NCI-H1092 (cell line): ENCODE results near the gene IDUA.

Experiments used
- DNase-seq: peaks from one replicate; lab custom pipeline; 2025; lab: John Stamatoyannopoulos, UW

Gene IDUA

GRCh38 chr4:1017211-1017610, 30.4 kb downstream of the IDUA start:
- DNase-seq: no peak

DNA sequence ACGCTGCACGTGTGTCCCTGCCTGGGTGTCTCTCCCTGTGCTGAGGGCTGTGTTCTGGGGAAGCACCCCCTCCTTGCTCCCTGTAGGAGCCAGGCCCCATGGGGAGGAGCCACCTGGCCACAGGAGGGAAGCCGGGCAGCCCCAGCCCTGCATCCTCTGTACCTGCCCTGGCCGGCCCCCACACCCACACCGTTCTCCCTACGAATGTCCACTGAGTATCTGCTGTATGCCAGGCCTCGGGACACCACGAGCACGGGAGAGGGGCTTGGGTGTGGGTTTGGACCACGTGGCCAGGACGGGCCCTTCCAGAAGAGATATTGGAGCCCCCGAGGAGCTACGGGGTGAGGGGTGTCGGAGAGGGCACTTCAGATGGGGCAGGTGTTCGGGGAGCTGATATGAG, 30.9 kb downstream of the IDUA start:
- no peak for DNase-seq

GRCh38 chr4:1018147-1019020, 31.5 kb downstream of the IDUA start:
- DNase-seq: no peak

GRCh38 chr4:1019320-1019719, 32.5 kb downstream of the IDUA start:
- no peak for DNase-seq

DNA sequence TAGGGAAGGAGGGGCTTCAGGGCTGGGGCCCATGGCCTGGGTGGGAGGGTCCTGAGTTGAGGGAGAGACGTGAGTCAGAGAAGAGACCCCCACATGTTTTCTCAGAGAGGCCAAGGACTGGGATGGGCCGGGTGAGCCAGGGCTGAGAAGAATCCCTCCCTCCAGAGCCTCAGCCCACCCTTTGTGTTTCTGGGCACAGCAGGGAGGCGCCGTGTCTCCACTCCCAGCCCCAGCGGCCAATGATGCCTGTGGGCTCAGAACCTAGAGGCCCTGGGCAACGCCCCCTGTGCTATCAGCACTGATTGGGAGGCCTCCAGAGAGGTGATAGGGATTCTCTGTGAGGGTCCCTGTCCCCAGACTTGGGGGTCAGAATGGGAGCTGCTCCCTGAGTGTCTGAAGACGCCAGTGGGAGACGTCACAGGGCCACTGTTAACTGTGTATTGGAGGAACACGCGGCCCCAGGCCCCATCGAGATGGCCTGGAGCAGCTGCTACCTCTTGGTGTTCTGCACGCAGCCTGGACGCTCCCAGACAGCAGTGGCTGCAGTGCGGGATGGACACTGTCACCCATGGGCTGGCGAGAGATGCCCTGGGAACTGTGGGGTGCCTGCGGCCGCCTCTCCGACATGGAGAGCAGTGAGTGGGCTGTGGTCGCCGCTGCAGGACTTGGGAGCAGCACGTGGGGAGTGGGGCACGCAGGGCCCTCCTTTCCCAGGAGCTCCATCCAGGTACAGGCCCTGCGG, 33.1 kb downstream of the IDUA start:
- no peak for DNase-seq

DNA sequence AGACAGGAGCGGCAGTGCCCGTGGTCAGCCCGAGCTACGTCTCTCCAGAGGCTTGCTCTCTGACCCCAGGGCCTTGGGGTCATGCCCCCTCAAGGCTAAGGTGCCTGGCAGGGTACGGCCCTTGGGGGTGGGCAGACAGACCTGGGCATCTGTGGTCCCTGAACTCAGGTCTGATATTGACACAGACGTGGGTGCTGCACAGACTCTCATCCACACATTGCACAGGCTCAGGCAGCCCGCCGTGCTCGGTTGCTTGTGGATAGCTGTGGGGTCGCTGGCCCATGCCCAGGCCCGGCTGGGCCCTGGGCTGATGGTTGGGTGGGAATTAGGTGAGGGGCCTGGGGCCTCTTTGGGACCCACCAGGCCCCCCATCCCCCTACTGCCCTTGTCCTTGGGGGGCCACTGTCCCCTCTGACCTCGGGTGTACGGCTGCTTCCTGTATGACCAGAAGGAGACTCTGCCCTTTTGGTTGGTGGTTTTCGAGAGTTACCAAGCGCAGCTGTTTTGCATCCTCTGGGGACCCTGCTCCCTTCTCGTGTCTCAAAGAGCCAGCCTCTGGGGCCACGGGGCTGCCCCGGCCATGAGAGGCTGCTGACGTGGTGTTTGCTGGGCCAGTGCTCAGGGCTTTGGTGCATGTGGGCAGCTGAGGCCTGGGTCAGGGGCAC, 34.7 kb downstream of the IDUA start:
- no peak for DNase-seq

- DNase-seq: no peak
Observed at GRCh38 chr4:1022051-1022738, 35.4 kb downstream of the IDUA start.

GRCh38 chr4:1022739-1023066, 35.9 kb downstream of the IDUA start:
- no peak for DNase-seq

- DNase-seq: no peak
Observed at GRCh38 chr4:1023075-1023640, 36.3 kb downstream of the IDUA start.

GRCh38 chr4:1023895-1024740, 37.3 kb downstream of the IDUA start:
- DNase-seq: no peak

- no peak for DNase-seq
Observed at GRCh38 chr4:1024882-1025545, 38.2 kb downstream of the IDUA start.

DNA sequence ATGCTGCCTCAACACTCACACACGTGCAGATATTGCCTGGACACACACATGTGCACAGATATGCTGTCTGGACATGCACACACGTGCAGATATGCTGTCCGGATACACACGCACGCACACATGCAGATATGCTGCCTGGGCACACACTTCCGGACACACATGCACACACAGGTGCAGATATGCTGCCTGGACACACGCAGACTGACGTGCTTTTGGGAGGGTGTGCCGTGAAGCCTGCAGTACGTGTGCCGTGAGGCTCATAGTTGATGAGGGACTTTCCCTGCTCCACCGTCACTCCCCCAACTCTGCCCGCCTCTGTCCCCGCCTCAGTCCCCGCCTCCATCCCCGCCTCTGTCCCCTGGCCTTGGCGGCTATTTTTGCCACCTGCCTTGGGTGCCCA, 39.3 kb downstream of the IDUA start:
- no peak for DNase-seq

- no peak for DNase-seq
Observed at GRCh38 chr4:1027219-1027914, 40.5 kb downstream of the IDUA start.

GRCh38 chr4:1027915-1028238, 41.0 kb downstream of the IDUA start:
- DNase-seq: no peak

GRCh38 chr4:1028574-1029220, 41.9 kb downstream of the IDUA start:
- no peak for DNase-seq

- DNase-seq: no peak
Observed at GRCh38 chr4:1029529-1029928, 42.7 kb downstream of the IDUA start.

- DNase-seq: no peak
Observed at GRCh38 chr4:1030031-1030430, 43.2 kb downstream of the IDUA start.

- DNase-seq: no peak
Observed at GRCh38 chr4:1030559-1030958, 43.7 kb downstream of the IDUA start.

DNA sequence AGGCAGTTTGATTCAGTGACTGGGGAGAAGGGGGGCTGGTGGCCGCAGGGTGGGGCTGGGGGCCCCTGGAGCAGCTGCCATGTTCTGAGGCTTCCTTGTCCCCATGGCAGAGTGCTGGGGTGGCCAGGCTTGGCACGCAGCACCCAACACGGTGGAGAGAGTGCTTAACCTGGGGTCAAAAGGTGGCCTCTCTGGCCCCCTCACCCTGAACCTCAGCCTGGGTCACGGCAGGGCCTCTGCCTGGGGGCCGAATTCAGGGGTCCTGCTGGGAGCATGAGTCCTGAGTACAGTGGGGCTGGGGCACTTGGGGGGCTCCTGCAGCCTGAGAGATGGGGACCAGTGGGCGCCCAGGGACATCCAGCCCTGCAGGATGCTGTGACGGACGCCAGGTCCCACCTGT, 44.5 kb downstream of the IDUA start:
- DNase-seq: no peak
